SK-N-SH (cell line): ENCODE measurements around the gene CRB3. TPM values are rescaled to one million over a fixed set of nuclear protein-coding genes. Genes with fewer than 3 reads are reported as not detected.

Experiments used
- CTCF ChIA-PET: fragments of 300-600, 350-600 bp; formaldehyde crosslinking; extraction: SDS; loops from one replicate; lab custom pipeline; 2021; lab: Yijun Ruan, JAX
- POLR2A ChIA-PET: fragments of 350-600 bp; sonication (Branson Sonifier 250); formaldehyde crosslinking; extraction: SDS; loops from one replicate; lab custom pipeline; 2020; ENCODE audit warnings: antibody characterized with exemption, inconsistent platforms; lab: Yijun Ruan, JAX
- DNase-seq: peaks from one replicate; pipeline ENCODE4 v3.0.0; 2012
- H2AFZ ChIP-seq: fragments of 200-600 bp; sonication (generic); 2 replicates; pipeline ENCODE4 v1.8.1; 2016; ENCODE audit warnings: antibody characterized with exemption, mild to moderate bottlenecking, low read depth
- H3F3A ChIP-seq: fragments of 200-600 bp; sonication (generic); replicated peaks from 2 replicates; pipeline ENCODE3; 2016; ENCODE audit warnings: antibody characterized with exemption, mild to moderate bottlenecking; ENCODE audit not compliant: insufficient read depth
- H3K27ac ChIP-seq, 2 experiments: fragments of 200-500 bp in 1 of 2; fragments of 200-600 bp in 1 of 2; sonication (Bioruptor generic) in 1 of 2; sonication (generic), shearing (Covaris generic) in 1 of 2; 2 replicates each; pipeline versions ENCODE4 v1.5.1 to v1.6.1; 2014 to 2016; ENCODE audit warnings: low read depth in 2 of 2, inconsistent platforms in 1 of 2, low read length in 1 of 2, mild to moderate bottlenecking in 1 of 2, mixed read lengths in 1 of 2
- H3K27me3 ChIP-seq: fragments of 200-600 bp; sonication (generic), shearing (Covaris generic); 2 replicates; pipeline ENCODE4 v1.6.1; 2016; ENCODE audit warnings: mixed run types; ENCODE audit not compliant: insufficient read depth
- H3K36me3 ChIP-seq, 2 experiments: fragments of 200-500 bp in 1 of 2; fragments of 200-600 bp in 1 of 2; sonication (Bioruptor generic) in 1 of 2; sonication (generic) in 1 of 2; replicated peaks in 1 of 2; 2 replicates each; pipeline versions ENCODE3 to v1.5.1; 2014 to 2016; ENCODE audit warnings: low read length in 1 of 2, mild to moderate bottlenecking in 1 of 2; ENCODE audit not compliant: insufficient read depth in 2 of 2, control insufficient read depth in 1 of 2
- H3K4me1 ChIP-seq, 2 experiments: fragments of 200-500 bp in 1 of 2; fragments of 200-600 bp in 1 of 2; sonication (Bioruptor generic) in 1 of 2; sonication (generic), shearing (Covaris generic) in 1 of 2; 2 replicates each; pipeline versions ENCODE4 v1.5.1 to v1.6.1; 2014 to 2016; ENCODE audit warnings: low read depth in 1 of 2, low read length in 1 of 2, mixed run types in 1 of 2; ENCODE audit not compliant: insufficient read depth in 2 of 2, control insufficient read depth in 1 of 2
- H3K4me2 ChIP-seq: fragments of 200-600 bp; sonication (generic), shearing (Covaris generic); 2 replicates; pipeline ENCODE4 v1.6.1; 2017; ENCODE audit warnings: mixed run types
- H3K4me3 ChIP-seq, 2 experiments: fragments of 200-500 bp in 1 of 2; fragments of 200-600 bp in 1 of 2; sonication (Bioruptor generic) in 1 of 2; sonication (generic), shearing (Covaris generic) in 1 of 2; 2 replicates each; pipeline versions ENCODE4 v1.5.1 to v1.8.1; 2014 to 2016; ENCODE audit warnings: low read depth in 2 of 2, inconsistent platforms in 1 of 2, low read length in 1 of 2, mild to moderate bottlenecking in 1 of 2, mixed read lengths in 1 of 2, moderate library complexity in 1 of 2
- H3K79me2 ChIP-seq: fragments of 200-600 bp; sonication (generic); 2 replicates; pipeline ENCODE4 v1.8.1; 2017; ENCODE audit warnings: mild to moderate bottlenecking; ENCODE audit not compliant: insufficient read depth
- H3K9ac ChIP-seq: fragments of 200-600 bp; sonication (generic); 2 replicates; pipeline ENCODE4 v1.6.1; 2017; ENCODE audit warnings: mixed run types
- H3K9me2 ChIP-seq: fragments of 200-600 bp; sonication (generic); 2 replicates; pipeline ENCODE4 v1.6.1; 2017; ENCODE audit warnings: mixed run types
- H3K9me3 ChIP-seq: fragments of 200-600 bp; sonication (generic); 2 replicates; pipeline ENCODE4 v1.6.1; 2017; ENCODE audit warnings: mixed run types, mild to moderate bottlenecking, moderate library complexity
- H4K20me1 ChIP-seq: fragments of 200-600 bp; sonication (generic); 2 replicates; pipeline ENCODE4 v1.6.1; 2017; ENCODE audit warnings: mild to moderate bottlenecking, mixed run types; ENCODE audit not compliant: insufficient read depth
- EP300 ChIP-seq, 2 experiments: IDR thresholded peaks; 2 replicates each; pipeline versions ENCODE4 v1.4.0 to v1.6.1; 2012; ENCODE audit warnings: borderline replicate concordance in 1 of 2, low read depth in 1 of 2, low read length in 1 of 2
- FOSL2 ChIP-seq: IDR thresholded peaks from 2 replicates; pipeline ENCODE4 v1.4.0; 2012; ENCODE audit warnings: low read depth, mild to moderate bottlenecking, moderate library complexity, borderline replicate concordance
- FOXJ3 ChIP-seq: sonication (generic); formaldehyde crosslinking; IDR thresholded peaks from 2 replicates; pipeline ENCODE4 v1.5.1; 2020; ENCODE audit warnings: mild to moderate bottlenecking, missing genetic modification reagents
- GABPA ChIP-seq: IDR thresholded peaks from 2 replicates; pipeline ENCODE4 v1.4.0; 2012; ENCODE audit warnings: low read depth, mild to moderate bottlenecking
- GATA2 ChIP-seq: sonication (generic); formaldehyde crosslinking; IDR thresholded peaks from 2 replicates; pipeline ENCODE4 v1.5.0; 2020; ENCODE audit warnings: mild to moderate bottlenecking, missing genetic modification reagents
- MEF2A ChIP-seq: IDR thresholded peaks from 2 replicates; pipeline ENCODE4 v1.4.0; 2012; ENCODE audit warnings: low read depth, borderline replicate concordance
- MXI1 ChIP-seq: IDR thresholded peaks from 2 replicates; pipeline ENCODE4 v1.6.1; 2012; ENCODE audit warnings: mild to moderate bottlenecking, low read depth, low read length, improper control_type of control experiment
- NFIC ChIP-seq: IDR thresholded peaks from 2 replicates; pipeline ENCODE4 v1.4.0; 2012; ENCODE audit warnings: borderline replicate concordance
- NRF1 ChIP-seq: IDR thresholded peaks from 2 replicates; pipeline ENCODE4 v1.6.1; 2012; ENCODE audit warnings: low read depth, mild to moderate bottlenecking, low read length
- POLR2AphosphoS5 ChIP-seq: IDR thresholded peaks from 2 replicates; pipeline ENCODE4 v1.6.1; 2012; ENCODE audit warnings: low read depth, low read length
- RAD21 ChIP-seq: IDR thresholded peaks from 2 replicates; pipeline ENCODE4 v1.6.1; 2012; ENCODE audit warnings: mild to moderate bottlenecking, low read length
- RXRA ChIP-seq: IDR thresholded peaks from 2 replicates; pipeline ENCODE4 v1.4.0; 2012; ENCODE audit warnings: low read depth, mild to moderate bottlenecking, borderline replicate concordance
- SMC3 ChIP-seq: IDR thresholded peaks from 2 replicates; pipeline ENCODE4 v1.6.1; 2012; ENCODE audit warnings: low read depth, low read length, improper control_type of control experiment
- TAF1 ChIP-seq: IDR thresholded peaks from 2 replicates; pipeline ENCODE4 v1.6.1; 2012; ENCODE audit warnings: low read depth, mild to moderate bottlenecking, low read length, moderate library complexity, borderline replicate concordance
- TEAD4 ChIP-seq: IDR thresholded peaks from 2 replicates; pipeline ENCODE4 v1.4.0; 2012; ENCODE audit warnings: mild to moderate bottlenecking, borderline replicate concordance; ENCODE audit not compliant: insufficient read depth
- YY1 ChIP-seq: IDR thresholded peaks from 2 replicates; pipeline ENCODE4 v1.4.0; 2012; ENCODE audit warnings: low read depth, mild to moderate bottlenecking
- WGBS: methylation state at CpG from one replicate; pipeline ENCODE4 v1.1.6; 2017; ENCODE audit warnings: low lambda C conversion rate; 5-methylcytosine and 5-hydroxymethylcytosine counted together
- polyA plus RNA-seq, 3 experiments: library from polyadenylated mRNA; depleted of rRNA; stranded (reverse); fragments of >200 nt; gene quantifications; 2 replicates each; pipeline ENCODE4 v1.2.3, GENCODE V29; 2012
- TF ChIP-seq, protein P1 (sequence below): IDR thresholded peaks from 2 replicates; pipeline ENCODE4 v1.6.1; 2012; ENCODE audit warnings: mild to moderate bottlenecking, low read depth, low read length, moderate library complexity
- TF ChIP-seq, protein P2 (sequence below): IDR thresholded peaks from 2 replicates; pipeline ENCODE4 v1.4.0; 2012; ENCODE audit warnings: low read depth, borderline replicate concordance
- TF ChIP-seq, protein P3 (sequence below): fragments of 150-350 bp; IDR thresholded peaks from 2 replicates; pipeline ENCODE4 v1.6.1; 2017; ENCODE audit warnings: antibody characterized with exemption, low read length, low read depth, borderline replicate concordance
- TF ChIP-seq, protein P4 (sequence below): IDR thresholded peaks from 2 replicates; pipeline ENCODE4 v1.4.0; 2012; ENCODE audit warnings: low read depth

CRB3 gene
- polyA plus RNA-seq, 1 of the 3 experiments (the other 2 are of a cell fraction), result not detected

DNA sequence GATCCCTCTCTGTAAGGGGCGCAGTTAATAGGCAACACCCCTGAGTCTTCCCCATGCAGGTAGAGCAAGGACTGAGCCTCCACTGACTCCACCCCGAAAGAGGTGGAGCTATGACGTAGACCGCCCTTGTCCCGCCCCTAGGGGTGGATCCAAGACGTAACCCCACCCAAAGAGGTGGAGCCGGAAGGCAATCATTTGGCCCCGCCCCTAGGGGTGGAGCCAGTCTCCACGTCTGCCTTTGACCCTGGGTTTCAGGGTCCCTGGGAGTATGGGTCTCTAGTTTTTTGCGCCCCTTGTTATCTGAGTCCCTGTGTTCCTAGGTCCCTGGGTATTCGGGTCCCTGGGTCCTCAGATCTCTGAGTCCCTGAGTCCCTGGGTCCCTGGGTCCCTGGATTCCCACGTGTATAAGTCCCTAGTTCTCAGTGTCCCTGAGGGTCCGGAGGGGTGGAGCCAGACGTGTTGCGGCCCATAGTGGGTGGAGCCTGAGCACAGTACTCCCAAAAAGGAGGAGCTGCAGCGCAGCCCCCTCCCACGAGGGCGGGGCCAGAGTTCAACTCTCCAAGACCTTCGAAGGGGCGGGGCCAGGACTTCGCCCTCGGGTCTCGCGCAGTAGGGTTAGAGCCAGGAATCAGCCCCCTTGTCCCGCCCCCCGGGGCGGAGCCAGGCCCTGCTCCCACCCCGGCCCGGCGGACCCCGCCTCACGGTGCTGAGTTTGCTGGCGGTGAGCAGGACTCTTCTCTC, 12.3 kb downstream of the CRB3 start:
- no peak overlapping the region for H2AFZ ChIP-seq
- H4K20me1 ChIP-seq, result no peaks in the 10 kb centered on the region
- ChIA-PET POLR2A (no interaction called here), CTCF (interaction anchor here (0.6 to 0.9 kb wide), 2 partner anchors 17 to 83 kb away, joined by 3 read pairs; partner anchors contain the start of gene SLC25A23)
- H3K4me2 ChIP-seq, result peak overlapping the region; percentile 68
- no peaks in the 10 kb centered on the region for H3F3A ChIP-seq
- H3K36me3 ChIP-seq, result no peaks in the 10 kb centered on the region
- WGBS, result 2% methylated on average over 21 of the region's 33 CpGs
- DNase-seq, result peak; percentile 96
- H3K79me2 ChIP-seq, result no peaks in the 10 kb centered on the region
- no peaks in the 10 kb centered on the region for H3K9me3 ChIP-seq
- peaks cover 0 to 14% of the 10 kb centered on the region in 2 experiments; a peak in 1 of 4 replicates for H3K4me1 ChIP-seq
- TF ChIP-seq NRF1, result peak; percentile 18; the same call in 1 of the 2 replicates
- no peak for TF ChIP-seq SMC3
- TF ChIP-seq MXI1, result peak; percentile 66
- peak overlapping the region in 1 of 2 experiments; percentile 7; a peak in 1 of 4 replicates for H3K27ac ChIP-seq
- H3K9ac ChIP-seq, result no peak overlapping the region
- H3K27me3 ChIP-seq, result peaks cover 28% of the 10 kb centered on the region
- peak overlapping the region; percentile 37 to 39; a peak in 3 of 4 replicates for H3K4me3 ChIP-seq
- H3K9me2 ChIP-seq, result no peaks in the 10 kb centered on the region

DNA sequence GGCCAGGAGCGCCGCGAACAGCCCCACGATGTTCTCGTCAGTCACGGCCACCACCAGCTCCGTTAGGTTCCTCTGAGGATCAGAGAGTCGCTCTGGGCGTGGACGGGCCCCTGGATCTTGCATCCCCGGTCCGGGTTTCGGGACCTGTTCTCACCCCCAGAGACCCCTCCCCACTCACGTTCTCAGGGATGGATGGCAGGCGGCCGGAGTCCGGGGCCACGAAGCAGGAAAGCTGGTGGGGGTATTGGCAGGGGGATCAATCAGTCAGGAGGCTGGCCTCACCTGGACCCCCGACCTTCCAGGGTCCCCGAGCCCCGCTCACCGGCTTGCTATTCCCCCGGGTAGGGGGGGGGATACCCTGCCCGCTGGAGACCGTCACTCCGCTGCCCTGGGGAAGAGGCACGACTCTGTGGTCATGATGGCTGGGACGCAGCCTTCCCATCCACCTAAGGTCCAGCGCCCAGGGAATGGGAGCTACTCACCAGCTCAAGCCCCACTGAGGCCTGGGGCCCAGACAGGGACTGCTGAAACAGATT, 12.9 kb downstream of the CRB3 start:
- Histone ChIP-seq H3K27me3 (peaks cover 28% of the 10 kb centered on the region), H3K36me3 (no peaks in the 10 kb centered on the region), H3K4me2 (peak overlapping the region; percentile 68), H4K20me1 (no peaks in the 10 kb centered on the region), H3K27ac (no peak overlapping the region), H3K9me3 (no peaks in the 10 kb centered on the region), H3K79me2 (no peaks in the 10 kb centered on the region), H3K4me3 (peak overlapping the region; percentile 37 to 39; a peak in 3 of 4 replicates), H3K9ac (no peak overlapping the region), H2AFZ (no peak overlapping the region), H3F3A (no peaks in the 10 kb centered on the region), H3K9me2 (no peaks in the 10 kb centered on the region), H3K4me1 (peaks cover 0 to 14% of the 10 kb centered on the region in 2 experiments; a peak in 1 of 4 replicates)
- CTCF ChIA-PET, result interaction anchor here (0.9 kb wide), 1 partner anchor 17 kb away, joined by 3 read pairs; the partner anchor contains the start of gene SLC25A23
- no peak for DNase-seq
- 33% methylated on average over 11 of the region's 29 CpGs for WGBS
- POLR2A ChIA-PET, result no interaction called here
- no peak for TF ChIP-seq RAD21
- TF ChIP-seq, protein P1, sequence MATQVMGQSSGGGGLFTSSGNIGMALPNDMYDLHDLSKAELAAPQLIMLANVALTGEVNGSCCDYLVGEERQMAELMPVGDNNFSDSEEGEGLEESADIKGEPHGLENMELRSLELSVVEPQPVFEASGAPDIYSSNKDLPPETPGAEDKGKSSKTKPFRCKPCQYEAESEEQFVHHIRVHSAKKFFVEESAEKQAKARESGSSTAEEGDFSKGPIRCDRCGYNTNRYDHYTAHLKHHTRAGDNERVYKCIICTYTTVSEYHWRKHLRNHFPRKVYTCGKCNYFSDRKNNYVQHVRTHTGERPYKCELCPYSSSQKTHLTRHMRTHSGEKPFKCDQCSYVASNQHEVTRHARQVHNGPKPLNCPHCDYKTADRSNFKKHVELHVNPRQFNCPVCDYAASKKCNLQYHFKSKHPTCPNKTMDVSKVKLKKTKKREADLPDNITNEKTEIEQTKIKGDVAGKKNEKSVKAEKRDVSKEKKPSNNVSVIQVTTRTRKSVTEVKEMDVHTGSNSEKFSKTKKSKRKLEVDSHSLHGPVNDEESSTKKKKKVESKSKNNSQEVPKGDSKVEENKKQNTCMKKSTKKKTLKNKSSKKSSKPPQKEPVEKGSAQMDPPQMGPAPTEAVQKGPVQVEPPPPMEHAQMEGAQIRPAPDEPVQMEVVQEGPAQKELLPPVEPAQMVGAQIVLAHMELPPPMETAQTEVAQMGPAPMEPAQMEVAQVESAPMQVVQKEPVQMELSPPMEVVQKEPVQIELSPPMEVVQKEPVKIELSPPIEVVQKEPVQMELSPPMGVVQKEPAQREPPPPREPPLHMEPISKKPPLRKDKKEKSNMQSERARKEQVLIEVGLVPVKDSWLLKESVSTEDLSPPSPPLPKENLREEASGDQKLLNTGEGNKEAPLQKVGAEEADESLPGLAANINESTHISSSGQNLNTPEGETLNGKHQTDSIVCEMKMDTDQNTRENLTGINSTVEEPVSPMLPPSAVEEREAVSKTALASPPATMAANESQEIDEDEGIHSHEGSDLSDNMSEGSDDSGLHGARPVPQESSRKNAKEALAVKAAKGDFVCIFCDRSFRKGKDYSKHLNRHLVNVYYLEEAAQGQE, result no peak
- no peak for TF ChIP-seq TAF1
- TF ChIP-seq, protein P2, sequence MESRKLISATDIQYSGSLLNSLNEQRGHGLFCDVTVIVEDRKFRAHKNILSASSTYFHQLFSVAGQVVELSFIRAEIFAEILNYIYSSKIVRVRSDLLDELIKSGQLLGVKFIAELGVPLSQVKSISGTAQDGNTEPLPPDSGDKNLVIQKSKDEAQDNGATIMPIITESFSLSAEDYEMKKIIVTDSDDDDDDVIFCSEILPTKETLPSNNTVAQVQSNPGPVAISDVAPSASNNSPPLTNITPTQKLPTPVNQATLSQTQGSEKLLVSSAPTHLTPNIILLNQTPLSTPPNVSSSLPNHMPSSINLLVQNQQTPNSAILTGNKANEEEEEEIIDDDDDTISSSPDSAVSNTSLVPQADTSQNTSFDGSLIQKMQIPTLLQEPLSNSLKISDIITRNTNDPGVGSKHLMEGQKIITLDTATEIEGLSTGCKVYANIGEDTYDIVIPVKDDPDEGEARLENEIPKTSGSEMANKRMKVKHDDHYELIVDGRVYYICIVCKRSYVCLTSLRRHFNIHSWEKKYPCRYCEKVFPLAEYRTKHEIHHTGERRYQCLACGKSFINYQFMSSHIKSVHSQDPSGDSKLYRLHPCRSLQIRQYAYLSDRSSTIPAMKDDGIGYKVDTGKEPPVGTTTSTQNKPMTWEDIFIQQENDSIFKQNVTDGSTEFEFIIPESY, result no peak
- TF ChIP-seq MEF2A, result no peak
- TF ChIP-seq GATA2 (CRISPR knock-in tag), result no peak
- TF ChIP-seq, protein P3, sequence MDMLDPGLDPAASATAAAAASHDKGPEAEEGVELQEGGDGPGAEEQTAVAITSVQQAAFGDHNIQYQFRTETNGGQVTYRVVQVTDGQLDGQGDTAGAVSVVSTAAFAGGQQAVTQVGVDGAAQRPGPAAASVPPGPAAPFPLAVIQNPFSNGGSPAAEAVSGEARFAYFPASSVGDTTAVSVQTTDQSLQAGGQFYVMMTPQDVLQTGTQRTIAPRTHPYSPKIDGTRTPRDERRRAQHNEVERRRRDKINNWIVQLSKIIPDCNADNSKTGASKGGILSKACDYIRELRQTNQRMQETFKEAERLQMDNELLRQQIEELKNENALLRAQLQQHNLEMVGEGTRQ, result no peak
- no peak for TF ChIP-seq NFIC
- TF ChIP-seq YY1, result no peak
- no peak for TF ChIP-seq SMC3
- TF ChIP-seq FOXJ3 (CRISPR knock-in tag), result no peak
- TF ChIP-seq, protein P4, sequence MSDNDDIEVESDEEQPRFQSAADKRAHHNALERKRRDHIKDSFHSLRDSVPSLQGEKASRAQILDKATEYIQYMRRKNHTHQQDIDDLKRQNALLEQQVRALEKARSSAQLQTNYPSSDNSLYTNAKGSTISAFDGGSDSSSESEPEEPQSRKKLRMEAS, result no peak
- no peak for TF ChIP-seq EP300 (IDR thresholded peaks at IDR 0.05; ENCODE audit: borderline replicate concordance in 1 of 2, low read depth in 1 of 2, low read length in 1 of 2)
- TF ChIP-seq GABPA, result no peak
- TF ChIP-seq FOSL2, result no peak
- no peak for TF ChIP-seq RXRA
- no peak for TF ChIP-seq TEAD4
- TF ChIP-seq POLR2AphosphoS5, result no peak
